Gastroesophageal sphincter (tissue), 4 donors: ENCODE results near the gene CAVIN4. TPM values are rescaled to one million over a fixed set of nuclear protein-coding genes. Genes with fewer than 3 reads are reported as not detected.

ENCODE experiments used
- ATAC-seq: fragments of 150-250 bp; one replicate; pipeline ENCODE4 v1.9.1; 2016; ENCODE audit warnings: mild to moderate bottlenecking, moderate library complexity
- H3K27ac ChIP-seq, 4 donors: fragments of 200-600 bp; sonication (generic) in 3 of 4; 1 replicate in 3 of 4; 2 replicates in 1 of 4; pipeline ENCODE4 v1.5.1; 2016 to 2019
- H3K27me3 ChIP-seq: fragments of 200-600 bp; sonication (generic); one replicate; pipeline ENCODE4 v1.5.1; 2019
- H3K36me3 ChIP-seq, 2 donors: fragments of 200-600 bp; sonication (generic); one replicate each; pipeline ENCODE4 v1.5.1; 2019; ENCODE audit warnings: control low read depth in 1 of 2
- H3K4me1 ChIP-seq, 3 donors: fragments of 200-600 bp; sonication (generic); 1 replicate in 2 of 3; 2 replicates in 1 of 3; pipeline ENCODE4 v1.5.1; 2016 to 2019; ENCODE audit warnings: control low read depth in 2 of 3
- H3K4me3 ChIP-seq, 2 donors: fragments of 200-600 bp; sonication (generic); one replicate each; pipeline ENCODE4 v1.5.1; 2019; ENCODE audit warnings: mild to moderate bottlenecking in 1 of 2, moderate library complexity in 1 of 2
- H3K9me3 ChIP-seq, 3 donors: fragments of 200-600 bp; sonication (generic); one replicate each; pipeline ENCODE4 v1.5.1; 2017 to 2019; ENCODE audit warnings: control low read depth in 2 of 3
- CTCF ChIP-seq, 4 experiments: fragments of 200-600 bp in 2 of 4; fragments of 450-650 bp in 2 of 4; sonication (generic) in 1 of 4; IDR thresholded peaks; one replicate each; pipeline ENCODE4 v1.5.1; 2017 to 2019; ENCODE audit warnings: antibody characterized with exemption in 4 of 4, mild to moderate bottlenecking in 2 of 4, moderate library complexity in 2 of 4
- EP300 ChIP-seq: sonication (generic); formaldehyde crosslinking; IDR thresholded peaks from one replicate; pipeline ENCODE4 v1.6.1; 2017; ENCODE audit warnings: antibody characterized with exemption, mild to moderate bottlenecking
- POLR2A ChIP-seq, 2 donors: fragments of 450-650 bp; IDR thresholded peaks; one replicate each; pipeline ENCODE4 v1.6.1; 2017; ENCODE audit warnings: antibody characterized with exemption in 2 of 2, mild to moderate bottlenecking in 2 of 2, moderate library complexity in 1 of 2
- POLR2AphosphoS5 ChIP-seq: sonication (generic); formaldehyde crosslinking; IDR thresholded peaks from one replicate; pipeline ENCODE4 v1.6.1; 2017; ENCODE audit warnings: antibody characterized with exemption
- WGBS, 2 donors: methylation state at CpG; one replicate each; pipeline ENCODE4 v1.1.5; 2018; ENCODE audit warnings: low coverage in 1 of 2; 5-methylcytosine and 5-hydroxymethylcytosine counted together
- total RNA-seq, 4 donors: library from RNA; depleted of rRNA; stranded (reverse); fragments of >200 nt; gene quantifications; one replicate each; pipeline ENCODE4 v1.1.0, GENCODE V29; 2016

The CAVIN4 gene
- total RNA-seq, 4 donors from 2014 or later, result 0.27 to 1.3 (median 0.67) TPM

GRCh38 chr9:100595391-100596199, 17.7 kb downstream of the CAVIN4 start:
- Histone ChIP-seq H3K4me3 (no peak overlapping the region), H3K4me1 (peaks cover 0 to 20% (median 0%) of the 10 kb centered on the region in 3 donors), H3K36me3 (no peaks in the 10 kb centered on the region), H3K27ac (no peak overlapping the region), H3K27me3 (no peaks in the 10 kb centered on the region), H3K9me3 (no peaks in the 10 kb centered on the region)
- ATAC-seq, result peak; percentile 46
- TF ChIP-seq POLR2AphosphoS5 (no peak), CTCF (IDR thresholded peaks at IDR 0.05) (peak; percentile 61 to 84 (median 77))
- WGBS, 2 donors, result 17 to 19% methylated on average over 3 of the region's 3 CpGs

- 11 to 38% methylated on average over 2 to 3 of the region's 6 CpGs for WGBS, 2 donors
- Histone ChIP-seq H3K4me1 (peaks cover 0 to 20% (median 0%) of the 10 kb centered on the region in 3 donors), H3K36me3 (no peaks in the 10 kb centered on the region), H3K27me3 (no peaks in the 10 kb centered on the region), H3K27ac (no peak overlapping the region), H3K4me3 (no peak overlapping the region), H3K9me3 (no peaks in the 10 kb centered on the region)
- no peak for ATAC-seq
- TF ChIP-seq POLR2AphosphoS5 (no peak), CTCF (IDR thresholded peaks at IDR 0.05) (no peak), POLR2A (IDR thresholded peaks at IDR 0.05) (no peak)
Observed at GRCh38 chr9:100597236-100597635, 19.4 kb downstream of the CAVIN4 start.

GRCh38 chr9:100598641-100599145, 20.8 kb downstream of the CAVIN4 start:
- Histone ChIP-seq H3K27ac (peak overlapping the region in 1 of 4 donors; percentile 2), H3K4me3 (peak overlapping the region; percentile 25 to 53), H3K4me1 (peaks cover 0 to 20% (median 0%) of the 10 kb centered on the region in 3 donors), H3K36me3 (no peaks in the 10 kb centered on the region), H3K27me3 (no peaks in the 10 kb centered on the region), H3K9me3 (no peaks in the 10 kb centered on the region)
- TF ChIP-seq POLR2A (IDR thresholded peaks at IDR 0.05) (no peak), CTCF (IDR thresholded peaks at IDR 0.05) (peak in 1 of 4 experiments; percentile 31)
- ATAC-seq, result peak; percentile 81
- 1 to 2% methylated on average over 22 to 24 of the region's 41 CpGs for WGBS, 2 donors

GRCh38 chr9:100600521-100601079, 22.7 kb downstream of the CAVIN4 start:
- Histone ChIP-seq H3K36me3 (no peaks in the 10 kb centered on the region), H3K4me1 (peaks cover 0 to 17% (median 0%) of the 10 kb centered on the region in 3 donors), H3K4me3 (no peak overlapping the region), H3K9me3 (no peaks in the 10 kb centered on the region), H3K27ac (no peak overlapping the region), H3K27me3 (no peaks in the 10 kb centered on the region)
- no peak for ATAC-seq
- WGBS, 2 donors, result 85 to 92% methylated on average over 4 to 6 of the region's 7 CpGs
- TF ChIP-seq CTCF (IDR thresholded peaks at IDR 0.05) (no peak), POLR2A (IDR thresholded peaks at IDR 0.05) (no peak), POLR2AphosphoS5 (no peak), EP300 (no peak)

DNA sequence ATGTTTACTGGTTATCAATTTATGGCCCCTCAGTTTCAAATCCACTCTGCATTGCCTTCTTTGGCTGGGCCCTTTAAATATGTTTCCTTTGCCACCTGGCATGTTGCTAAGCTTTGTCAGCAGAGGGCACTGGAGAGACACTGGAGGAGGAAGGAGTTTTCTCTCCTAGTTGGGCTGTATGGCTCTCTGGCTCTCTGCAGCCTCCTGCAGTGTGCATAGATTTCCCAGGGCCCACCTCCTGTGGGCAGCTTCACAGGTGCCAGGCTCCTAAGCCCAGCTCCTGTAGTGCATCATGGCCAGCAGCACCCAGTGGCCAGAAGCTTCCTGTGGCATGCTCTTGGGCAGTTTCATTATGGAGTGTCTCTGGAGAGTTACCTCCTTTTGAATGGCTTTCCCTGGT, 23.3 kb downstream of the CAVIN4 start:
- H3K36me3 ChIP-seq, result no peaks in the 10 kb centered on the region
- no peak overlapping the region for H3K27ac ChIP-seq
- peaks cover 0 to 17% (median 0%) of the 10 kb centered on the region in 3 donors for H3K4me1 ChIP-seq
- no peaks in the 10 kb centered on the region for H3K27me3 ChIP-seq
- no peak overlapping the region for H3K4me3 ChIP-seq
- no peaks in the 10 kb centered on the region for H3K9me3 ChIP-seq
- no peak for ATAC-seq
- TF ChIP-seq CTCF (IDR thresholded peaks at IDR 0.05), result peak in 1 of 4 experiments; percentile 38
- TF ChIP-seq EP300, result no peak
